Keratinocyte (primary cell): Measurements from ENCODE around the gene C17orf114.
A peak's percentile ranks its signal among the peaks of the same experiment; 100 is the strongest.

ENCODE experiments used
- DNase-seq: peaks from one replicate; pipeline ENCODE4 v3.0.0-alpha.2; 2011; ENCODE audit warnings: low read depth, missing footprints, low spot score
- FAIRE-seq: peaks from 2 replicates; lab custom pipeline; 2011; peaks lifted over from hg19 to GRCh38; lab: Jason Lieb, UNC
- H2AFZ ChIP-seq: 2 replicates; pipeline ENCODE4 v1.6.0; 2012; ENCODE audit warnings: low read length, control low read depth, inconsistent platforms; ENCODE audit not compliant: control insufficient read depth
- H3K27ac ChIP-seq: 2 replicates; pipeline ENCODE4 v1.5.1; 2011; ENCODE audit warnings: low read length; ENCODE audit not compliant: control insufficient read depth, insufficient read depth
- H3K27me3 ChIP-seq: 3 replicates; pipeline ENCODE4 v1.6.0; 2011; ENCODE audit warnings: low read length; ENCODE audit not compliant: control insufficient read depth, insufficient read depth; ENCODE audit errors: extremely low read depth
- H3K36me3 ChIP-seq, 2 experiments: 2 replicates in 1 of 2; 3 replicates in 1 of 2; pipeline ENCODE4 v1.5.1; 2011; ENCODE audit warnings: low read length in 2 of 2, mild to moderate bottlenecking in 1 of 2; ENCODE audit not compliant: control insufficient read depth in 2 of 2, insufficient read depth in 2 of 2; ENCODE audit errors: extremely low read depth in 1 of 2
- H3K4me1 ChIP-seq: 3 replicates; pipeline ENCODE4 v1.5.1; 2011; ENCODE audit warnings: low read length; ENCODE audit not compliant: control insufficient read depth, insufficient read depth; ENCODE audit errors: extremely low read depth
- H3K4me2 ChIP-seq: 3 replicates; pipeline ENCODE4 v1.6.0; 2011; ENCODE audit warnings: low read depth, low read length; ENCODE audit not compliant: control insufficient read depth, insufficient read depth; ENCODE audit errors: extremely low read depth
- H3K4me3 ChIP-seq, 3 experiments: fragments of 200-600 bp in 1 of 3; sonication (generic) in 1 of 3; 2 replicates in 2 of 3; 3 replicates in 1 of 3; pipeline ENCODE4 v1.5.1; 2011 to 2016; ENCODE audit warnings: low read length in 3 of 3, mild to moderate bottlenecking in 3 of 3, control low read depth in 2 of 3, inconsistent platforms in 1 of 3, low read depth in 1 of 3, mixed read lengths in 1 of 3, mixed run types in 1 of 3, moderate library complexity in 1 of 3; ENCODE audit not compliant: control insufficient read depth in 2 of 3, insufficient read depth in 2 of 3; ENCODE audit errors: extremely low read depth in 1 of 3
- H3K79me2 ChIP-seq: 2 replicates; pipeline ENCODE4 v1.6.0; 2012; ENCODE audit warnings: low read length; ENCODE audit not compliant: control insufficient read depth, insufficient read depth
- H3K9ac ChIP-seq: 3 replicates; pipeline ENCODE4 v1.6.0; 2011; ENCODE audit warnings: low read length; ENCODE audit not compliant: control insufficient read depth, insufficient read depth; ENCODE audit errors: extremely low read depth
- H3K9me1 ChIP-seq: 3 replicates; pipeline ENCODE4 v1.6.0; 2011; ENCODE audit warnings: low read length; ENCODE audit not compliant: control insufficient read depth, insufficient read depth; ENCODE audit errors: extremely low read depth
- H3K9me3 ChIP-seq: 2 replicates; pipeline ENCODE4 v1.5.1; 2012; ENCODE audit warnings: low read depth, low read length; ENCODE audit not compliant: control insufficient read depth
- H4K20me1 ChIP-seq: 3 replicates; pipeline ENCODE4 v1.6.0; 2011; ENCODE audit warnings: low read length; ENCODE audit not compliant: control insufficient read depth, insufficient read depth; ENCODE audit errors: extremely low read depth
- EZH2 ChIP-seq: IDR thresholded peaks from one replicate; pipeline ENCODE4 v1.6.1; 2012; ENCODE audit warnings: inconsistent platforms, mild to moderate bottlenecking, low read length, moderate library complexity
- dilution Hi-C: fragments of 300-500 bp; cut with MboI; formaldehyde crosslinking; loops from one replicate; pipeline ENCODE4 v1.7.0; 2020; ENCODE audit warnings: low sequenced_read_pairs; ENCODE audit not compliant: extremely low pct_ligation_motif_present
- TF ChIP-seq, protein P1 (sequence below), 3 experiments: IDR thresholded peaks in 1 of 3; conservative IDR thresholded peaks in 1 of 3; optimal IDR thresholded peaks in 1 of 3; 2 replicates in 2 of 3; 3 replicates in 1 of 3; pipeline versions ENCODE3 to v1.5.1; 2011; ENCODE audit warnings: low read length in 3 of 3, mild to moderate bottlenecking in 3 of 3, moderate library complexity in 2 of 3, control low read depth in 1 of 3, inconsistent platforms in 1 of 3; ENCODE audit not compliant: insufficient read depth in 2 of 3; ENCODE audit errors: extremely low read depth in 1 of 3

Gene C17orf114

GRCh38 chr17:4811471-4811870 is 9.3 kb upstream of the C17orf114 start:
- peak; percentile 20 for FAIRE-seq

GRCh38 chr17:4810696-4811290 is 8.7 kb upstream of the C17orf114 start:
- H3K27ac ChIP-seq = no peak overlapping the region

More at GRCh38 chr17:4811471-4811870, 9.3 kb upstream of the C17orf114 start:
- H3K27ac ChIP-seq = no peak overlapping the region
- H3K79me2 ChIP-seq = peaks cover 4% of the 10 kb centered on the region
- dilution Hi-C loops = no loop called here
- no peaks in the 10 kb centered on the region for H3K9me1 ChIP-seq
- H4K20me1 ChIP-seq = no peaks in the 10 kb centered on the region
- TF ChIP-seq, protein P1, sequence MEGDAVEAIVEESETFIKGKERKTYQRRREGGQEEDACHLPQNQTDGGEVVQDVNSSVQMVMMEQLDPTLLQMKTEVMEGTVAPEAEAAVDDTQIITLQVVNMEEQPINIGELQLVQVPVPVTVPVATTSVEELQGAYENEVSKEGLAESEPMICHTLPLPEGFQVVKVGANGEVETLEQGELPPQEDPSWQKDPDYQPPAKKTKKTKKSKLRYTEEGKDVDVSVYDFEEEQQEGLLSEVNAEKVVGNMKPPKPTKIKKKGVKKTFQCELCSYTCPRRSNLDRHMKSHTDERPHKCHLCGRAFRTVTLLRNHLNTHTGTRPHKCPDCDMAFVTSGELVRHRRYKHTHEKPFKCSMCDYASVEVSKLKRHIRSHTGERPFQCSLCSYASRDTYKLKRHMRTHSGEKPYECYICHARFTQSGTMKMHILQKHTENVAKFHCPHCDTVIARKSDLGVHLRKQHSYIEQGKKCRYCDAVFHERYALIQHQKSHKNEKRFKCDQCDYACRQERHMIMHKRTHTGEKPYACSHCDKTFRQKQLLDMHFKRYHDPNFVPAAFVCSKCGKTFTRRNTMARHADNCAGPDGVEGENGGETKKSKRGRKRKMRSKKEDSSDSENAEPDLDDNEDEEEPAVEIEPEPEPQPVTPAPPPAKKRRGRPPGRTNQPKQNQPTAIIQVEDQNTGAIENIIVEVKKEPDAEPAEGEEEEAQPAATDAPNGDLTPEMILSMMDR (optimal IDR thresholded peaks at IDR 0.05 in 1 of 3, IDR thresholded peaks at IDR 0.05 in 1 of 3, conservative IDR thresholded peaks at IDR 0.05 in 1 of 3; ENCODE audit: extremely low read depth in 1 of 3, insufficient read depth in 2 of 3, low read length in 3 of 3) = no peak
- no peak for TF ChIP-seq EZH2
- peaks cover 9% of the 10 kb centered on the region for H3K4me1 ChIP-seq
- no peak for DNase-seq
- no peak overlapping the region for H3K4me2 ChIP-seq
- H3K9me3 ChIP-seq = no peaks in the 10 kb centered on the region
- H3K27me3 ChIP-seq = no peaks in the 10 kb centered on the region
- H3K4me3 ChIP-seq = no peak overlapping the region
- H2AFZ ChIP-seq = no peak overlapping the region
- peaks cover 23 to 25% of the 10 kb centered on the region in 2 experiments for H3K36me3 ChIP-seq
- H3K9ac ChIP-seq = no peak overlapping the region

More at GRCh38 chr17:4810696-4811290, 8.7 kb upstream of the C17orf114 start:
- DNase-seq (no peak), FAIRE-seq (no peak)
- Histone ChIP-seq H4K20me1 (no peaks in the 10 kb centered on the region), H3K27me3 (no peaks in the 10 kb centered on the region), H3K4me1 (peaks cover 15% of the 10 kb centered on the region), H3K36me3 (peaks cover 22 to 24% of the 10 kb centered on the region in 2 experiments), H3K4me2 (no peak overlapping the region), H3K9ac (no peak overlapping the region), H3K79me2 (peaks cover 4% of the 10 kb centered on the region), H3K9me3 (no peaks in the 10 kb centered on the region), H2AFZ (no peak overlapping the region), H3K4me3 (no peak overlapping the region), H3K9me1 (no peaks in the 10 kb centered on the region)
- TF ChIP-seq, protein P1 (optimal IDR thresholded peaks at IDR 0.05 in 1 of 3, IDR thresholded peaks at IDR 0.05 in 1 of 3, conservative IDR thresholded peaks at IDR 0.05 in 1 of 3; ENCODE audit: extremely low read depth in 1 of 3, insufficient read depth in 2 of 3, low read length in 3 of 3) = no peak
- TF ChIP-seq EZH2 = no peak
- dilution Hi-C loops = no loop called here
